Breast epithelium (tissue), 4 donors: ENCODE measurements around the gene UACA. TPM values are rescaled to one million over a fixed set of nuclear protein-coding genes. Genes with fewer than 3 reads are reported as not detected.
"Not testable (repeated sequence)": the region's sequence is repeated elsewhere in the genome, so short reads cannot be mapped to it uniquely, and the experiment has no call there.

Experiments used
- DNase-seq, 2 donors: peaks; one replicate each; pipeline ENCODE4 v3.0.0-alpha.2; 2019; ENCODE audit warnings: low spot score in 2 of 2
- H3K27ac ChIP-seq, 2 donors: fragments of 200-600 bp; sonication (generic) in 1 of 2; one replicate each; pipeline ENCODE4 v1.5.1; 2016 to 2019; ENCODE audit warnings: mild to moderate bottlenecking in 1 of 2
- H3K27me3 ChIP-seq, 2 donors: fragments of 200-600 bp; sonication (generic) in 1 of 2; one replicate each; pipeline versions ENCODE4 v1.5.1 to v1.6.0; 2017 to 2019; ENCODE audit warnings: control low read depth in 1 of 2, mild to moderate bottlenecking in 1 of 2
- H3K36me3 ChIP-seq: fragments of 200-600 bp; one replicate; pipeline ENCODE4 v1.5.1; 2019
- H3K4me1 ChIP-seq, 2 donors: fragments of 200-600 bp; sonication (generic); one replicate each; pipeline ENCODE4 v1.5.1; 2016 to 2019; ENCODE audit warnings: control low read depth in 1 of 2
- H3K4me3 ChIP-seq, 3 donors: fragments of 200-600 bp; sonication (generic); 1 replicate in 2 of 3; 2 replicates in 1 of 3; pipeline ENCODE4 v1.5.1; 2016 to 2019; ENCODE audit warnings: mild to moderate bottlenecking in 3 of 3, moderate library complexity in 2 of 3
- H3K9me3 ChIP-seq, 2 donors: fragments of 200-600 bp; sonication (generic) in 1 of 2; one replicate each; pipeline ENCODE4 v1.5.1; 2016 to 2019; ENCODE audit warnings: control low read depth in 1 of 2
- CTCF ChIP-seq, 3 donors: fragments of 450-650 bp; IDR thresholded peaks; one replicate each; pipeline ENCODE4 v1.5.1; 2016 to 2017; ENCODE audit warnings: antibody characterized with exemption in 3 of 3, mild to moderate bottlenecking in 3 of 3, moderate library complexity in 3 of 3
- POLR2A ChIP-seq: fragments of 450-650 bp; IDR thresholded peaks from one replicate; pipeline ENCODE4 v1.6.1; 2016; ENCODE audit warnings: antibody characterized with exemption, mild to moderate bottlenecking, moderate library complexity
- POLR2AphosphoS5 ChIP-seq, 3 donors: sonication (generic); formaldehyde crosslinking; IDR thresholded peaks; one replicate each; pipeline ENCODE4 v1.6.1; 2017; ENCODE audit warnings: antibody characterized with exemption in 3 of 3
- intact Hi-C: fragments of 100-400 bp; cut with DNase I; formaldehyde crosslinking; loops from one replicate; pipeline ENCODE4 v1.15.1; 2023; ENCODE audit warnings: low total_unique reads
- total RNA-seq, 3 donors: library from RNA; depleted of rRNA; stranded (reverse); fragments of >200 nt; gene quantifications; one replicate each; pipeline ENCODE4 v1.1.0, GENCODE V29; 2016

UACA gene
- total RNA-seq = 100 to 1,000 TPM in 1 of 3 donors, 10 to 100 TPM in 2; 68.5 to 144 (median 71.7) TPM

GRCh38 chr15:70763120-70763949 is at the start of gene UACA:
Gene UACA, minus strand, starts transcription at chr15:70763558. Its CDS starts 151 bp downstream, at chr15:70763407.
- Histone ChIP-seq H3K9me3 (no peaks in the 10 kb centered on the region), H3K4me1 (no peaks in the 10 kb centered on the region), H3K4me3 (peak within 1 kb of the TSS; percentile 94 to 97 (median 96)), H3K27me3 (no peaks in the 10 kb centered on the region), H3K36me3 (no peaks in the 10 kb centered on the region), H3K27ac (peak within 1 kb of the TSS; percentile 97 to 98)
- intact Hi-C loops = no loop called here
- peak in 1 of 3 donors; percentile 5 for TF ChIP-seq CTCF (IDR thresholded peaks at IDR 0.05)
- peak; percentile 89 for TF ChIP-seq POLR2A
- TF ChIP-seq POLR2AphosphoS5 (IDR thresholded peaks at IDR 0.05) = peak; percentile 79 to 94 (median 94)
- peak; percentile 97 to 98 for DNase-seq

GRCh38 chr15:70812827-70813364 is 49.5 kb upstream of the UACA start:
- no peak overlapping the region for H3K27ac ChIP-seq
- no peaks in the 10 kb centered on the region for H3K27me3 ChIP-seq
- no peak overlapping the region for H3K4me3 ChIP-seq
- TF ChIP-seq POLR2AphosphoS5 (IDR thresholded peaks at IDR 0.05) (no peak), POLR2A (no peak), CTCF (IDR thresholded peaks at IDR 0.05) (no peak)
- H3K9me3 ChIP-seq = no peaks in the 10 kb centered on the region
- intact Hi-C loops = no loop called here
- H3K4me1 ChIP-seq = peaks cover 0 to 5% of the 10 kb centered on the region in 2 donors
- no peak for DNase-seq
- no peaks in the 10 kb centered on the region for H3K36me3 ChIP-seq

GRCh38 chr15:70810916-70811578 is 47.7 kb upstream of the UACA start:
- no peak for DNase-seq
- no peak overlapping the region for H3K4me3 ChIP-seq
- no peak overlapping the region for H3K27ac ChIP-seq
- intact Hi-C loops = loop anchor here (1.0 kb wide), 1 partner anchor 134 kb away; no protein-coding TSS in a partner anchor
- no peak for TF ChIP-seq CTCF (IDR thresholded peaks at IDR 0.05)
- no peak for TF ChIP-seq POLR2AphosphoS5 (IDR thresholded peaks at IDR 0.05)
- no peak for TF ChIP-seq POLR2A
- H3K9me3 ChIP-seq = no peaks in the 10 kb centered on the region
- H3K36me3 ChIP-seq = no peaks in the 10 kb centered on the region
- H3K27me3 ChIP-seq = no peaks in the 10 kb centered on the region
- H3K4me1 ChIP-seq = peaks cover 0 to 3% of the 10 kb centered on the region in 2 donors

- TF ChIP-seq POLR2AphosphoS5 (IDR thresholded peaks at IDR 0.05) = no peak
- Histone ChIP-seq H3K9me3 (no peaks in the 10 kb centered on the region), H3K4me3 (no peak overlapping the region), H3K27me3 (no peaks in the 10 kb centered on the region), H3K27ac (peak overlapping the region; percentile 82 to 85), H3K36me3 (no peaks in the 10 kb centered on the region), H3K4me1 (peaks cover 0 to 3% of the 10 kb centered on the region in 2 donors)
- DNase-seq = peak in 1 of 2 donors; percentile 66
- intact Hi-C loops = no loop called here
Observed at GRCh38 chr15:70806992-70807712, 43.8 kb upstream of the UACA start.

- H3K4me3 ChIP-seq, H3K27me3 ChIP-seq, H3K9me3 ChIP-seq, H3K36me3 ChIP-seq, intact Hi-C loops, H3K27ac ChIP-seq, DNase-seq: not testable (repeated sequence)
- H3K4me1 ChIP-seq = peaks cover 3 to 20% of the 10 kb centered on the region in 2 donors
Observed at GRCh38 chr15:70804388-70804787, 41.0 kb upstream of the UACA start.
